Measurements from ENCODE around the gene SHANK2. TPM values are rescaled to one million over a fixed set of nuclear protein-coding genes. Genes with fewer than 3 reads are reported as not detected.

SHANK2 gene
- total RNA-seq, 1 donor from 2014 or later = 5.9 TPM

GRCh38 chr11:71222318-71223080 is 29.9 kb downstream of the SHANK2 start:
- DNase-seq = peak; percentile 54

- no peak for DNase-seq
These were observed 30.6 kb downstream of the SHANK2 start for GRCh38 chr11:71221821-71222220.

DNA sequence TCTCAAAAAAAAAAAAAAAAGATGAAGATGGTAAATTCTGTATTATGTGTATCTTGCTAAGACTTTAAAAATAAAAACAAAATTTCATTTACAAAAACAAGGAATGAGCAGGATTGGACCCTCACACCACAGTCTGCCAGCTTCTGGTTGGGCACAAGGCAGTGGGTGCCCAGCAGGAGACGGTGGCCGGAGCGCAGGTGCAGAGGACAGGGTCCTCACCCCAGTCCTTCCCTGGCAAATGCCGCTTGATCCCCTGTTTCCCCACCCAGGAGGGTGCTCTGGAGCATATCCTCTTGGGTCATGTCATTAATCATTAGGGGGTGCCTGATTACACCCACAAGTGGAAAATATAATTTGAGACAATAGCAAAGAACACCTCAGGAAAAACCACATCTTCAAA is 31.2 kb downstream of the SHANK2 start:
- no peak for DNase-seq

GRCh38 chr11:71218789-71219499 is 33.4 kb downstream of the SHANK2 start:
- DNase-seq = no peak

DNA sequence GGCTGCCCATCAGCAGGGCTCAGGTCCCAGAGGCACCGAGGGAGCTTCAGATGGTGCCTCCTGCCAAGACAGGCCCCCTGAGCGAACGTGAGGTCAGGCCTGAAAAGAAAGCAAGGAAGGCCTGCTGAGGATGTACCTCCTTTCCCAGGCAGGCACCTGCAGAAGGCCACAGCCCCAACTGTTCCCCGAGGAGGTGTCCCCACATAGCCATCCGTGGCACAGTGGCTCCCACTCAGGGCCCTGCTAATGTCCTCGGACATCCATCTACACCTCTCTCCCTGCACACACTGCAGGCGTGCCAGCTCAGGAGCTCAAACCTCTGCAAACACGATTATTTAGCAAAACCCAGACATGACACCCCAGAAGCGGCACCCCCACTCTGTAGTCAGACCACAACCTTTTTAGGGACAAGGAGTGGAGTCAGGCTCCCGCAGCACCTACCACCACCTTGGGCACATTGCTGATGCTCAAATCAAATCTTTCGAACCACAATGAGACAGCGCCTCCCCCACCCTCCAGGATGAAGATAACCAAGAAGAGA is 36.9 kb downstream of the SHANK2 start:
- DNase-seq = no peak

GRCh38 chr11:71214553-71215424 is 37.6 kb downstream of the SHANK2 start:
- no peak for DNase-seq

- DNase-seq = peak; percentile 26
These were observed 38.5 kb downstream of the SHANK2 start for GRCh38 chr11:71213696-71214552.

GRCh38 chr11:71212871-71213559 is 39.4 kb downstream of the SHANK2 start:
- peak; percentile 95 for DNase-seq

DNA sequence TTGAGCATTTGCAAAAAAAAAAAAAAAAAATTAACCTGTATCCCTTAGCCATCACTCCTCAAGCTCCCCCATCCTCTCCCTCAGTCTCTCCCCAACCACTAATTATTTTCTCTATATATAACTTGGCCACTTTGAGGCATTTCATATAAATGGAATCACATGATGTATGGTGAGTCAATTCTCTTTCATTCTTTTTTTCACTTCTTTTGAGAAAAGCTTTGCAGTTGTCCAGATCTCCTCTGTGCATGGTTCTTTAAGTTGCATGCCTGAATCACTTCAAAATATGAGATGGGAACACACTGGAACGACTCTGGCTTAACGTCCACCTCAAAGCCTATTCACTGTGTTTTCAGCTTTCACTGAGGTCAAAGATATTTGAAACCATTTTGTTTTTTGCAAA is 40.7 kb downstream of the SHANK2 start:
- DNase-seq = no peak

DNA sequence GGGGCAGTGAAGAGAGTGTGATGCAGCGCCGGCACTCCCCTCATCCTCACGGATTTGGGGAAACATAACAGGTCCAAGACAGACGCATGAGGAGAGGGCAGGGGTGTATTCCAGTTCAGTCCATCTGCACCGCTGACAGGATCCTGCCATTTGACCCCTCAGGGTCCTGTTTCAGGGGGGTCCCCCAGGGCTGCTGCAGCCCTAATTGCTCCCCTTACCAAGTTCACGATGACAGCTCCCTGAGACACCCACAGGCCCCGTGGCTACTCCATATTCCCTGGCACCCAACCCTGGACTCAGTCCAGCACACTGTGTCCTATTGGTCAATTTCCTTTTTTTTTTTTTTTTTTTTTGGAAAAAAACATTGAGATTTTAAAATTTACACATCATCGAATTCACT is 41.5 kb downstream of the SHANK2 start:
- no peak for DNase-seq

GRCh38 chr11:71209656-71210055 is 42.7 kb downstream of the SHANK2 start:
- no peak for DNase-seq

GRCh38 chr11:71209181-71209580 is 43.2 kb downstream of the SHANK2 start:
- DNase-seq = no peak

DNA sequence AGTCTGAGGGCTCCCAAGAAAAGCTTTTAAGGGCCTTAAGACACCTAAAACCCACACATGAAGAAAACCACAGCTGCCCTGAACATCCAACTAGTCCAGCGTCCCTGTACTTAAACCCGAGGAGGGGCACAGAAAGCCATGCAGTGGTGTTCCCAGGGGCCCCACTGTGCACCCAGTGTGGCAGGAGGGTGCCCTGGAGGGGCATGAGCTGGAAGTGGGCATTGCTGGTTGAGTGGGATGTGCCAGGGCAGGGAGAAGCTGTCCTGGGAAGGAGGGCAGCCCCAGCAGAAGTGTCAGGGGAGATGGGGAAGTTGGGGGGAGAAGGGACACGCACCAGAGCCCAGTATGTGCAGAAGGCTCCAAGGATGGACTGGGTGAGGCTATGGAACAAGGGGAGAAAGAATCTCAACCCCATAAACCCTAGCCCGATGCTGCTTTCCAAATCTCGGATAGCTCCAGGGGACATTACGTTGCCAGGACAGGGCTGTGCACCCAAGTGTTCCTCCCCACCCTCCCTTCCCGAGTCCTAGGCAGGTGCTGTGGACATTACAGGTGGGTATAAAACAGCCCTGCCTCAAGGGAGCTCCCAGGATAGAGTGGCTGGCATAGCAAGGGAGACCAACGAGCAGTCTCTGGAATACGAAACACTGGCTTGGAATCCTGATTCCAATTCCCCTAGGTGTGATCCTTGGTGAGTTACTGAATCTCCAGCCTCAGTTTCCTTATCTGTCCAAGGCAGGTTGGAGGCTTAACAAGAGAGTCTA is 44.2 kb downstream of the SHANK2 start:
- DNase-seq = no peak

- DNase-seq = no peak
These were observed 44.8 kb downstream of the SHANK2 start for GRCh38 chr11:71207563-71207962.

- DNase-seq = peak; percentile 90
These were observed 46.2 kb downstream of the SHANK2 start for GRCh38 chr11:71206186-71206585.

- no peak for DNase-seq
These were observed 47.4 kb downstream of the SHANK2 start for GRCh38 chr11:71204748-71205664.

GRCh38 chr11:71204294-71204693 is 48.1 kb downstream of the SHANK2 start:
- DNase-seq = no peak

DNA sequence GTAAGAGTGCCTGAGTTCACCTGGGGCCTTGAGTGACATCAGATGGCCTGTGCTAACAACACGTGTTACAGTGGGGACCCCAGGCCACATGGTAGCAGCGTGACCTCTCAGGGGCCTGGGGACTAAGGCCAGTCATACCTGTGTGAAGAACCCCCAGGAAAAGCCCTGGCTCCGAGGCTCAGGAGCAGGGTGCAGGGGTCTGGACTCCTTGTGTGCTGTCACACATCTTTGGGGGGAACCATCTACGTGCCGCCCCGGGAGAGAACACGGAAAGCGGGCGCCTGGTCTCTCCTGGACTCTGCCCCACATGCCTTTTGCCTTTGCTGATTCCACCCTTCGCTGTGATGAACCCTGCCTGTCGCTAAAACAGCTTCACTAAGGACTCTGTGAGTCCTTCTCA is 48.7 kb downstream of the SHANK2 start:
- DNase-seq = no peak

DNA sequence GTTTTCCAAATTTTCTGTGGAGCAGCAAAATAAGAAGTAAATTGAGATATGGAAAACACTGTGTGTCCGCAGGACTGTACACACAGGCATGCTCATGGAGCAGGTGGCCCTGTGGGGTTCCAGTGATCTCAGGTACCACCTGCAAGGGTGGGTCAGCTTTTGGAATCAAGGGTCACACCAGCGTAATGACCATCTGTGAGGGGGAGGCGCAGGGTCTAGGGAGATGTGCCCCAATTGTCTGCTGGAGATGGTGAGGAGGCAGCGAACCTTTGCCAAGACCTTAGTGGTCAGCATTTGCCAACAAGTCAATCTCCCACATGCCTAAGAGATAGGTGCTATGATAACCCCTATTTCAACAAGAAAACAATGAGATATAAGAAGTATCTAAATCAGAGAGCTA is 49.4 kb downstream of the SHANK2 start:
- DNase-seq = no peak
